HEK293 (cell line): ENCODE measurements around the gene TNFRSF13B.

Experiments
- HOXD13 ChIP-seq: sonication (generic); formaldehyde crosslinking; IDR thresholded peaks from 2 replicates; pipeline ENCODE4 v1.8.0; 2022; ENCODE audit warnings: missing genetic modification reagents, borderline replicate concordance
- IKZF3 ChIP-seq: fragments of 450-650 bp; IDR thresholded peaks from 2 replicates; pipeline ENCODE4 v1.5.0; 2018; ENCODE audit warnings: missing biosample characterization, mild to moderate bottlenecking, missing genetic modification characterization, moderate library complexity

DNA sequence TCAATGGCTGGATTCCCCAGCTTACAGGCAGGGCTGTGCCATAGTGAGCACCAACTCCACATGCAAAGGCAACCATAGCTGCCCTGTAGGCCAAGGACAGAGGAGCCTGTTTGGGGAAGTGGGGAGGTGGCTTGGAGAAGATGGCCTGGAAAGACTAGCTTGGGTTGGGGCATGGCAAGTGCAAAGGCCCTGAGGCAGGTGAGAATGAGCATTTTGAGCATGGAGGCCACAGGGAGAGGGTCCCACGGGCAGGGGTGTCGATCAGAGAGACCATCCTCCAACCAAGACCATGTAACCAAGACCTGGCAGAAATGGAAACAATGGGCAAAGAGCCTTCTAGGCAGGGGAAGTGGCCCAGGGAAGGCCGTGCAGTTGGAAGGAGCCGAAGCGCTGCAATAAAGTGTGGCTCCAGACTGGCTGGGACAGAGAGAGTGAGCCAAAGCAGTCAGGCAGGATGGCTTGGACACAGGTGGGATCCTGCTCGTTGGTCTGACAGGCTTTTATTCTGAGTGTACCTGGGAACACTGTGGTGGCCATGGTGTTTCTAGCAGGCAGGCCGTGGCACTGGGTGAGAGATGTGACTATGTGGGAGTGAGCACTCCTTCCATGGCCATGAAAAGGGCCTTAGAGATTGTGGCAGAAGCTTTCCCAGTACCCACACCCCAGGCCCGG, 45.6 kb upstream of the TNFRSF13B start:
- TF ChIP-seq HOXD13 (CRISPR knock-in tag) (no peak), IKZF3 (tag by site-specific recombination) (no peak)
